ENCODE results near the gene SOAT2. TPM values are rescaled to one million over a fixed set of nuclear protein-coding genes. Genes with fewer than 3 reads are reported as not detected.
"Not testable (repeated sequence)": the region's sequence is repeated elsewhere in the genome, so short reads cannot be mapped to it uniquely, and the experiment has no call there.

Gene SOAT2
- total and polyA plus RNA-seq, 2 donors (not counting 3 experiments of a cell fraction or from before 2014, with no cell fraction given): not detected

DNA sequence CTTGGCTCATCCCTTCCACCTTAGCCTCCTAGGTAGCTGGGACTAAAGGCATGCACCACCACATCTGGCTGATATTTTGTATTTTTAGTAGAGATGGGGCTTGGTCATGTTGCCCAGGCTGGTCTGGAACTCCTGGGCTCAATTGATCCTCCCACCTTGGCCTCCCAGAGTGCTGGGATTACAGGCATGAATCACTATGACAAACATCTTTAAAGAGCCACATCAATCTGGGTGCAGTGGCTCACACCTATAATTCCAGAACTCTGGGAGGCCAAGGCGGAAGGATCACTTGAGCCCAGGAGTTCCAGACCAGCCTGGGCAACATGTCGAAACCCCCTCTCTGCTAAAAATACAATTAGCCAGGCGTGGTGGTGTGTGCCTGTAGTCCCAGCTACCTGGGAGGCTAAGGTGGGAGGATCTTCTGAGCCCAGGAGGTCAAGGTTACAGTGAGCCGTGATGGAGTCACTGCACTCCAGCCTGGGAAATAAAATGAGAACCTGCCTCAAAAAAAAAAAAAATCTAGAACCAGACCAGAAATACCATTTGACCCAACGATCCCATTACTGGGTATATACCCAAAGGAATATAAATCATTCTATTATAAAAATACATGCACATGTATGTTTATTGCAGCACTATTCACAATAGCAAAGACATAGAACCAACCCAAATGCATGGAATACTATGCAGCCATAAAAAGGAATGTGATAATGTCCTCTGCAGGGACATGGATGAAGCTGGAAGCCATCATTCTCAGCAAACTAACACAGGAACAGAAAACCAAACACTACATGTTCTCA lies 8.3 kb upstream of the SOAT2 start:
- H3K4me2 ChIP-seq (ENCODE audit: insufficient read depth, low read length); dilution Hi-C loops (cut with MboI; ENCODE audit: extremely low pct_ligation_motif_present, low sequenced_read_pairs); H3K27me3 ChIP-seq (ENCODE audit: control insufficient read depth in 2 of 2, insufficient read depth in 2 of 2, low read length in 2 of 2); H4K20me1 ChIP-seq (replicated peaks; ENCODE audit: control insufficient read depth, extremely low read depth, insufficient read depth, low read length); BruUV-seq (replicated peaks); H2AFZ ChIP-seq (ENCODE audit: low read depth, low read length); H3K79me2 ChIP-seq (ENCODE audit: control insufficient read depth, insufficient read depth, low read length); H3K27ac ChIP-seq (ENCODE audit: insufficient read depth, low read depth, low read length); DNase-seq (ENCODE audit: low read depth, low spot score); H3K36me3 ChIP-seq (ENCODE audit: control insufficient read depth in 2 of 2, extremely low read depth in 1 of 2, insufficient read depth in 2 of 2, low read length in 2 of 2); FAIRE-seq; POLR2A ChIA-PET; H3K9me1 ChIP-seq (replicated peaks; ENCODE audit: control insufficient read depth, extremely low read depth, insufficient read depth, low read length); H3K4me3 ChIP-seq (replicated peaks in 1 of 3; ENCODE audit: insufficient read depth in 1 of 3, low read depth in 1 of 3, low read length in 3 of 3); H3K9ac ChIP-seq (replicated peaks; ENCODE audit: extremely low read depth, insufficient read depth, low read length); H3K9me3 ChIP-seq (replicated peaks; ENCODE audit: control insufficient read depth, insufficient read depth, low read length): not testable (repeated sequence)
- CTCF ChIA-PET: interaction anchor here (1.0 to 10.8 kb wide), 2 partner anchors 28 to 102 kb away, joined by 3 to 463 read pairs; no protein-coding TSS in a partner anchor
- H3K4me1 ChIP-seq (ENCODE audit: control insufficient read depth, extremely low read depth, insufficient read depth, low read length): peaks cover 27% of the 10 kb centered on the region
- intact Hi-C loops (cut with micrococcal nuclease): loop anchor here (5.0 kb wide), 1 partner anchor 43 kb away; the partner anchor contains the start of gene TNS2

DNA sequence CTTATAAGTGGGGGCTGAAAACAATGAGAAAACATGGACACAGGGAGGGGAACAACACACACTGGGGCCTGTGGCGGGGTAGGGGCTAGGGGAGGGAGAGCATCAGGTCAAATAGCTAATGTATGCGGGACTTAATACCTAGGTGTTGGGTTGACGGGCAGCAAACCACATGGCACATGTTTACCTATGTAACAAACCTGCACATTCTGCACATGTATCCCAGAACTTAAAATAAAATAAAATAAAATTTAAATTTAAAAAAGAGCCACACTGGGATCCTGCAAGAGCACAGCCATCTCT lies 7.7 kb upstream of the SOAT2 start:
- H3K27ac ChIP-seq (ENCODE audit: insufficient read depth, low read depth, low read length); H3K4me2 ChIP-seq (ENCODE audit: insufficient read depth, low read length); H3K9me1 ChIP-seq (replicated peaks; ENCODE audit: control insufficient read depth, extremely low read depth, insufficient read depth, low read length); DNase-seq (ENCODE audit: low read depth, low spot score); dilution Hi-C loops (cut with MboI; ENCODE audit: extremely low pct_ligation_motif_present, low sequenced_read_pairs); H3K9ac ChIP-seq (replicated peaks; ENCODE audit: extremely low read depth, insufficient read depth, low read length); H2AFZ ChIP-seq (ENCODE audit: low read depth, low read length); H3K79me2 ChIP-seq (ENCODE audit: control insufficient read depth, insufficient read depth, low read length); BruUV-seq (replicated peaks); H3K27me3 ChIP-seq (ENCODE audit: control insufficient read depth in 2 of 2, insufficient read depth in 2 of 2, low read length in 2 of 2); H3K9me3 ChIP-seq (replicated peaks; ENCODE audit: control insufficient read depth, insufficient read depth, low read length); POLR2A ChIA-PET; FAIRE-seq; H4K20me1 ChIP-seq (replicated peaks; ENCODE audit: control insufficient read depth, extremely low read depth, insufficient read depth, low read length); H3K4me3 ChIP-seq (replicated peaks in 1 of 3; ENCODE audit: insufficient read depth in 1 of 3, low read depth in 1 of 3, low read length in 3 of 3); H3K36me3 ChIP-seq (ENCODE audit: control insufficient read depth in 2 of 2, extremely low read depth in 1 of 2, insufficient read depth in 2 of 2, low read length in 2 of 2): not testable (repeated sequence)
- H3K4me1 ChIP-seq (ENCODE audit: control insufficient read depth, extremely low read depth, insufficient read depth, low read length): peaks cover 27% of the 10 kb centered on the region
- CTCF ChIA-PET: interaction anchor here (1.0 to 10.8 kb wide), 3 partner anchors 9 to 102 kb away, joined by 3 to 463 read pairs (median 4); no protein-coding TSS in a partner anchor
- intact Hi-C loops (cut with micrococcal nuclease): loop anchor here (5.0 kb wide), 1 partner anchor 43 kb away; the partner anchor contains the start of gene TNS2

All from endothelial cell of umbilical vein (primary cell).